Hepatocyte (in vitro differentiated cells): ENCODE data around the gene CLRN2.

ENCODE experiments used
- EZH2 ChIP-seq: fragments of 200-600 bp; sonication (generic); IDR thresholded peaks from 2 replicates; pipeline ENCODE4 v1.6.1; 2016; ENCODE audit warnings: antibody characterized with exemption, mild to moderate bottlenecking, borderline replicate concordance
- TF ChIP-seq, protein P1 (sequence below): fragments of 200-600 bp; sonication (generic); IDR thresholded peaks from 2 replicates; pipeline ENCODE4 v1.5.1; 2016; ENCODE audit warnings: antibody characterized with exemption, mild to moderate bottlenecking; ENCODE audit not compliant: poor library complexity

DNA sequence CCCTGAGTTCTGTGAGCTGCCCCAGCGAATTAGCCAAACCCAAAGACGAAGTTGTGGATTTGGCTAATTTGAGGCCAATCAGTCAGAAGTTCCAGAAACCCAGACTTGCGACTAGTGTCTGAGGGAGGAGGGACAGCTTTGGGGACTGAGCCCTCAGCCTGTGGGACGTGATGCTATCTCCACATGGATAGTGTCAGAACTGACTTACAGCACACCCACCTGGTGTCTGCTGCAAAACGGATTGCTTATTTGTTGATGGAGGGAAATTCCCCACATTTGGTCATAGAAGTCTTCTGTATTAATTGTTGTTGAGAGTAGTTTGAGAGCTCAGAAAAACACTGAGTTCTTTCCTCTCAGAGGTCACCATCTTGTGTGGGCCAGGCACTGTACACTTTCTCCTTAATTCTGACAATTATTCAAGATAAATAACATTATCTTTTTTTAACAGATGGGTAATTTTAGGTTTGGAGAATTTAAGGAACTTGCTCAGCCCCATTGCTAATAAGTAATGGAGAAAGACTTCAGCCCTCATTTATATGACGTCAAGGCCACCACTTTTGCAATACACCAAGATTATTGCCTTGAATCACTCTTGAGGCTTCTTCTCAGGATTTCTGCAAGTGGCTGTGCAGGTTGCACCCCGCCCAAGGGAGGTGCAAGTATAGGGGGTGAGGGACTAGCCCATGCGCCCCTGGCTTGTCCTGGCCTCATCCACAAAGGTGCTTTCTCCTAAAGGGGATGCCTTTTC, 16.7 kb downstream of the CLRN2 start:
- no peak for TF ChIP-seq EZH2
- TF ChIP-seq, protein P1, sequence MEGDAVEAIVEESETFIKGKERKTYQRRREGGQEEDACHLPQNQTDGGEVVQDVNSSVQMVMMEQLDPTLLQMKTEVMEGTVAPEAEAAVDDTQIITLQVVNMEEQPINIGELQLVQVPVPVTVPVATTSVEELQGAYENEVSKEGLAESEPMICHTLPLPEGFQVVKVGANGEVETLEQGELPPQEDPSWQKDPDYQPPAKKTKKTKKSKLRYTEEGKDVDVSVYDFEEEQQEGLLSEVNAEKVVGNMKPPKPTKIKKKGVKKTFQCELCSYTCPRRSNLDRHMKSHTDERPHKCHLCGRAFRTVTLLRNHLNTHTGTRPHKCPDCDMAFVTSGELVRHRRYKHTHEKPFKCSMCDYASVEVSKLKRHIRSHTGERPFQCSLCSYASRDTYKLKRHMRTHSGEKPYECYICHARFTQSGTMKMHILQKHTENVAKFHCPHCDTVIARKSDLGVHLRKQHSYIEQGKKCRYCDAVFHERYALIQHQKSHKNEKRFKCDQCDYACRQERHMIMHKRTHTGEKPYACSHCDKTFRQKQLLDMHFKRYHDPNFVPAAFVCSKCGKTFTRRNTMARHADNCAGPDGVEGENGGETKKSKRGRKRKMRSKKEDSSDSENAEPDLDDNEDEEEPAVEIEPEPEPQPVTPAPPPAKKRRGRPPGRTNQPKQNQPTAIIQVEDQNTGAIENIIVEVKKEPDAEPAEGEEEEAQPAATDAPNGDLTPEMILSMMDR, result no peak
